Testis (tissue), 3 donors: ENCODE data around the gene PARP2. TPM values are rescaled to one million over a fixed set of nuclear protein-coding genes. Genes with fewer than 3 reads are reported as not detected.

Source experiments
- DNase-seq: peaks from one replicate; pipeline ENCODE4 v3.0.0-alpha.2; 2019
- H3K27ac ChIP-seq, 2 donors: fragments of 200-600 bp; sonication (generic); one replicate each; pipeline ENCODE4 v1.5.1; 2019
- H3K27me3 ChIP-seq: fragments of 200-600 bp; sonication (generic); one replicate; pipeline ENCODE4 v1.5.1; 2019
- H3K36me3 ChIP-seq: fragments of 200-600 bp; sonication (generic); one replicate; pipeline ENCODE4 v1.5.1; 2017; ENCODE audit warnings: low read depth; ENCODE audit errors: missing control alignments
- H3K4me1 ChIP-seq: fragments of 200-600 bp; sonication (generic); one replicate; pipeline ENCODE4 v1.5.1; 2019
- H3K4me3 ChIP-seq, 2 donors: fragments of 200-600 bp; sonication (generic); one replicate each; pipeline ENCODE4 v1.5.1; 2017 to 2019
- H3K9me3 ChIP-seq: fragments of 200-600 bp; sonication (generic); one replicate; pipeline ENCODE4 v1.5.1; 2017
- POLR2A ChIP-seq: fragments of 450-650 bp; IDR thresholded peaks from one replicate; pipeline ENCODE4 v1.6.1; 2017; ENCODE audit warnings: antibody characterized with exemption, mild to moderate bottlenecking, moderate library complexity
- WGBS, 2 donors: methylation state at CpG; one replicate each; pipeline ENCODE4 v1.1.5; 2018; 5-methylcytosine and 5-hydroxymethylcytosine counted together
- intact Hi-C: fragments of 100-400 bp; cut with DNase I; formaldehyde crosslinking; loops from one replicate; pipeline ENCODE4 v1.15.1; 2023; ENCODE audit warnings: low total_unique reads
- polyA plus RNA-seq: library from polyadenylated mRNA; stranded (reverse); fragments of 350-450 nt; fragmentation: Illumina TruSeq; extraction: RNeasy Lipid Tissue Mini Kit (QIAGEN cat#74804); gene quantifications from one replicate; pipeline ENCODE4 v1.2.3, GENCODE V29; 2014; ENCODE audit warnings: low read depth, low replicate concordance; ENCODE audit not compliant: insufficient read depth
- small RNA-seq, 2 donors: library from RNA; depleted of rRNA; stranded (forward); fragments of <200 nt; gene quantifications; one replicate each; pipeline ENCODE3, GENCODE V24; 2016
- total RNA-seq, 2 donors: library from RNA; depleted of rRNA; stranded (reverse); fragments of >200 nt; gene quantifications; one replicate each; pipeline ENCODE4 v1.2.3, GENCODE V29; 2016
- TF ChIP-seq, protein P1 (sequence below), 3 experiments: fragments of 450-650 bp in 2 of 3; fragments of 200-600 bp in 1 of 3; sonication (generic) in 1 of 3; IDR thresholded peaks; one replicate each; pipeline ENCODE4 v1.5.1; 2016 to 2019; ENCODE audit warnings: antibody characterized with exemption in 3 of 3, mild to moderate bottlenecking in 2 of 3, moderate library complexity in 1 of 3

PARP2 gene
- total and polyA plus RNA-seq, 3 donors from 2014 or later: 38.1 to 50.7 (median 40.0) TPM

GRCh38 chr14:20397511-20397910 lies 54.1 kb downstream of the PARP2 start:
- WGBS, 2 donors: 90 to 91% methylated on average over 3 of the region's 3 CpGs
- no peaks in the 10 kb centered on the region for H3K36me3 ChIP-seq
- no peak for TF ChIP-seq POLR2A
- TF ChIP-seq, protein P1, sequence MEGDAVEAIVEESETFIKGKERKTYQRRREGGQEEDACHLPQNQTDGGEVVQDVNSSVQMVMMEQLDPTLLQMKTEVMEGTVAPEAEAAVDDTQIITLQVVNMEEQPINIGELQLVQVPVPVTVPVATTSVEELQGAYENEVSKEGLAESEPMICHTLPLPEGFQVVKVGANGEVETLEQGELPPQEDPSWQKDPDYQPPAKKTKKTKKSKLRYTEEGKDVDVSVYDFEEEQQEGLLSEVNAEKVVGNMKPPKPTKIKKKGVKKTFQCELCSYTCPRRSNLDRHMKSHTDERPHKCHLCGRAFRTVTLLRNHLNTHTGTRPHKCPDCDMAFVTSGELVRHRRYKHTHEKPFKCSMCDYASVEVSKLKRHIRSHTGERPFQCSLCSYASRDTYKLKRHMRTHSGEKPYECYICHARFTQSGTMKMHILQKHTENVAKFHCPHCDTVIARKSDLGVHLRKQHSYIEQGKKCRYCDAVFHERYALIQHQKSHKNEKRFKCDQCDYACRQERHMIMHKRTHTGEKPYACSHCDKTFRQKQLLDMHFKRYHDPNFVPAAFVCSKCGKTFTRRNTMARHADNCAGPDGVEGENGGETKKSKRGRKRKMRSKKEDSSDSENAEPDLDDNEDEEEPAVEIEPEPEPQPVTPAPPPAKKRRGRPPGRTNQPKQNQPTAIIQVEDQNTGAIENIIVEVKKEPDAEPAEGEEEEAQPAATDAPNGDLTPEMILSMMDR (IDR thresholded peaks at IDR 0.05): no peak

DNA sequence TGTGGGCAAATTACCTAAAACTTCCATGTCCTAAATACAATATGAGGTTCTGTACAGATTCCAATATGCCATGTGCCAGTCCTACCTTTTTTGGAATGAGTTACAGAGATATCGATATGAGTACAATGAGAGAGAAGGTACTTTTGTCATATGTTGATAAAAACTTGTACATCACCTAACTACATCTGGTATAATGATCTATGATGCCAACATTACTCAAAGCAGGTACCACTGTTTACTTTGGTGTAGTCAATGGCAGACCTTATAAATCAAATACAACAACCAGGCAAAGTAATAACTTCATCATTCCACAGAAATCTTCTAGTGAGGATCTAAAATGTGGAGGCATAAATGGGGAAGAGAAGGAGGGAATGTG lies 57.1 kb downstream of the PARP2 start:
- WGBS, 2 donors: 97 to 100% methylated on average over 1 of the region's 1 CpG

More at GRCh38 chr14:20397511-20397910, 54.1 kb downstream of the PARP2 start:
- Histone ChIP-seq H3K9me3 (no peaks in the 10 kb centered on the region), H3K4me3 (no peak overlapping the region), H3K27ac (no peak overlapping the region), H3K4me1 (no peaks in the 10 kb centered on the region), H3K27me3 (no peaks in the 10 kb centered on the region)
- intact Hi-C loops: no loop called here
- no peak for DNase-seq

DNA sequence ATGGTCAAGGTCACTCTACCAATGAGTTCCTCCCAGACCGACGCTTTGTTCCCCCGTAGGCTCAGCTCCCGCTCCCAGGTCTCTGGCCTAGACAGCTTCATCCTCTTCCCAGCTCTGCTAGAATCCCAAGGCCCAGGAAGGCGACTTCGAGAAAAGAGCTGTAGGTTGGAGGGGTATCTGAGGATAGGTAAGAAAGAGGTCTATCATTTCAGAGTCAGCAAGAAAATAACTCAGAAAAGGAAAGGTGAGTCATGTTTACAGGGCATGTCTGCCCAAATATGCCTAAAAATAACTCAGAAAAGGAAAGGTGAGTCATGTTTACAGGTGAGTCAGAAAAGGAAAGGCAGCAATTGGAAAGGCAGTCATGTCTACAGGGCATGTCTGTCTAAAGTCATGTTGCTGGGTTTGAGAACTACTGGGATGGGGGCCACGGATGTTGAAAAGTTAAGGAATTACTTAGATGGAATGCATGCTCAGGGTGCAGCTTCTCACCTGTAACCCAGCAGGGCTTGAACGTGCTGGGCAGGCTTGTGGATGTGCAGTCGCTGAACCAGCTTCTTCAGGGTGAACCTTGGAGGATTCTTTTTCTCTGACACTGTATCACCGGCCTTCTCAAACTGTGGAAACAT lies 57.6 kb downstream of the PARP2 start:
- no peak for DNase-seq
- TF ChIP-seq POLR2A: no peak
- TF ChIP-seq, protein P1 (IDR thresholded peaks at IDR 0.05): no peak
- H3K27ac ChIP-seq: no peak overlapping the region
- H3K4me1 ChIP-seq: no peaks in the 10 kb centered on the region
- H3K4me3 ChIP-seq: no peak overlapping the region
- no peaks in the 10 kb centered on the region for H3K9me3 ChIP-seq
- no peaks in the 10 kb centered on the region for H3K27me3 ChIP-seq
- WGBS, 2 donors: 73 to 77% methylated on average over 10 of the region's 10 CpGs
- intact Hi-C loops: no loop called here
- H3K36me3 ChIP-seq: no peaks in the 10 kb centered on the region

More for the DNA sequence above, 57.1 kb downstream of the PARP2 start:
- Histone ChIP-seq H3K36me3 (no peaks in the 10 kb centered on the region), H3K4me1 (no peaks in the 10 kb centered on the region), H3K9me3 (no peaks in the 10 kb centered on the region), H3K4me3 (no peak overlapping the region), H3K27me3 (no peaks in the 10 kb centered on the region), H3K27ac (no peak overlapping the region)
- intact Hi-C loops: no loop called here
- no peak for TF ChIP-seq POLR2A
- TF ChIP-seq, protein P1 (IDR thresholded peaks at IDR 0.05): no peak
- DNase-seq: no peak

DNA sequence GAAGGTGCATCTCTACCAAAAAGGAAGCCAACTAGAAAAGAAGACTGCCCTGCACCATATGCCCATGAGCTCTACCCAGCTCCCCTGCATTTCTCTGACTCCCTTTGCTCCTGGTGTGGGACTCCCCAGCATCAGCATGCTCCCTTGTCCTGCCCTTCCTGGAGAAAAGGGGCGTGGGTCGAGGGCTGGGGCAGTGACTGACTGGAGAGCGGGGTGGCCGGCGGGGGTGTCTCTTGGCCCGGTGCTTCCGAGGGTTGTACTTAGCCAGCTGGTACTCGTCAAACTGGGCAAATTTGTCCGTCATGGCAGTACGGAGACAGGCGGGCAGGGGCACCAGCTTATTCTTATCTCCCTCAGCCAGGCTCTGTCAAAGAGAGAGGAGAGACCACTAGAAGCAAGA lies 60.1 kb downstream of the PARP2 start:
- intact Hi-C loops: no loop called here
- Histone ChIP-seq H3K36me3 (no peaks in the 10 kb centered on the region), H3K4me3 (no peak overlapping the region), H3K27me3 (no peaks in the 10 kb centered on the region), H3K4me1 (no peaks in the 10 kb centered on the region), H3K27ac (no peak overlapping the region), H3K9me3 (no peaks in the 10 kb centered on the region)
- no peak for DNase-seq
- no peak for TF ChIP-seq POLR2A
- TF ChIP-seq, protein P1 (IDR thresholded peaks at IDR 0.05): no peak
- 82 to 95% methylated on average over 10 to 11 of the region's 11 CpGs for WGBS, 2 donors

Small RNA genes lying within 50 kb of the gene (small RNA-seq; reads per million reads assigned to genes)
- gene SNORA79B (0 to 0.09 reads per million in 2 donors), gene SNORD126 (363 to 555 reads per million in 2 donors)

Other genes with a start within 250 kb of the PARP2 start
- gene OR4K17, start 232.9 kb upstream of the PARP2 start, total RNA-seq: under 1 TPM; 0.06 to 0.08 TPM
- gene OR4K17, start 232.9 kb upstream of the PARP2 start, polyA plus RNA-seq: not detected
- not detected for gene OR4N5, start 204.8 kb upstream of the PARP2 start, total RNA-seq
- not detected for gene OR4N5, start 204.8 kb upstream of the PARP2 start, polyA plus RNA-seq
- gene OR11G2, start 152.7 kb upstream of the PARP2 start, total RNA-seq: not detected
- gene OR11G2, start 152.7 kb upstream of the PARP2 start, polyA plus RNA-seq: not detected
- not detected for gene OR11H6, start 119.9 kb upstream of the PARP2 start, total RNA-seq
- not detected for gene OR11H6, start 119.9 kb upstream of the PARP2 start, polyA plus RNA-seq
- gene OR11H7, start 114.7 kb upstream of the PARP2 start, total RNA-seq: not detected
- gene OR11H7, start 114.7 kb upstream of the PARP2 start, polyA plus RNA-seq: not detected
- under 1 TPM in 1 of 2 donors, not detected in 1; 0.19 TPM for gene OR11H4, start 104.3 kb upstream of the PARP2 start, total RNA-seq
- not detected for gene OR11H4, start 104.3 kb upstream of the PARP2 start, polyA plus RNA-seq
- 10 to 100 TPM; 20.4 to 23.6 TPM for gene TTC5, start 37.7 kb upstream of the PARP2 start, total RNA-seq
- gene TTC5, start 37.7 kb upstream of the PARP2 start, polyA plus RNA-seq: 36.6 TPM
- 10 to 100 TPM; 38.7 to 46.7 TPM for gene CCNB1IP1, start 10.4 kb upstream of the PARP2 start, total RNA-seq
- 46.0 TPM for gene CCNB1IP1, start 10.4 kb upstream of the PARP2 start, polyA plus RNA-seq
- gene TEP1, start 69.9 kb downstream of the PARP2 start, total RNA-seq: 10 to 100 TPM; 16.5 to 19.1 TPM
- 11.6 TPM for gene TEP1, start 69.9 kb downstream of the PARP2 start, polyA plus RNA-seq
- gene KLHL33, start 92.5 kb downstream of the PARP2 start, total RNA-seq: 1 to 10 TPM; 1.2 to 1.6 TPM
- 0.67 TPM for gene KLHL33, start 92.5 kb downstream of the PARP2 start, polyA plus RNA-seq
- 10 to 100 TPM; 47.2 to 58.8 TPM for gene OSGEP, start 111.2 kb downstream of the PARP2 start, total RNA-seq
- gene OSGEP, start 111.2 kb downstream of the PARP2 start, polyA plus RNA-seq: 19.9 TPM
- 10 to 100 TPM; 56.7 to 76.2 TPM for gene APEX1, start 111.6 kb downstream of the PARP2 start, total RNA-seq
- gene APEX1, start 111.6 kb downstream of the PARP2 start, polyA plus RNA-seq: 67.8 TPM
- 10 to 100 TPM; 33.4 to 38.8 TPM for gene PIP4P1, start 117.8 kb downstream of the PARP2 start, total RNA-seq
- 50.8 TPM for gene PIP4P1, start 117.8 kb downstream of the PARP2 start, polyA plus RNA-seq
- 10 to 100 TPM; 13.6 to 21.8 TPM for gene PNP, start 125.8 kb downstream of the PARP2 start, total RNA-seq
- 18.9 TPM for gene PNP, start 125.8 kb downstream of the PARP2 start, polyA plus RNA-seq
- gene RNASE10, start 161.9 kb downstream of the PARP2 start, total RNA-seq: not detected
- gene RNASE10, start 161.9 kb downstream of the PARP2 start, polyA plus RNA-seq: 1.2 TPM
- not detected for gene RNASE9, start 217.4 kb downstream of the PARP2 start, total RNA-seq
- gene RNASE9, start 217.4 kb downstream of the PARP2 start, polyA plus RNA-seq: not detected
- gene RNASE11, start 244.4 kb downstream of the PARP2 start, total RNA-seq: 10 to 100 TPM; 31.7 to 52.0 TPM
- 81.0 TPM for gene RNASE11, start 244.4 kb downstream of the PARP2 start, polyA plus RNA-seq
- gene RNASE12, start 247.7 kb downstream of the PARP2 start, total RNA-seq: not detected
- gene RNASE12, start 247.7 kb downstream of the PARP2 start, polyA plus RNA-seq: 1.3 TPM